ENCODE results near the gene FRYL. TPM values are rescaled to one million over a fixed set of nuclear protein-coding genes. Genes with fewer than 3 reads are reported as not detected.

The FRYL gene
- total and polyA plus RNA-seq, 12 donors: 11.7 to 60.1 (median 36.4) TPM

GRCh38 chr4:48472794-48473193 is 307.3 kb downstream of the FRYL start:
- no peaks in the 10 kb centered on the region for H3K9me3 ChIP-seq
- H3K4me3 ChIP-seq: no peak overlapping the region
- WGBS, 2 donors: 69 to 78% methylated on average over 1 of the region's 1 CpG
- no peak overlapping the region for H3K27ac ChIP-seq
- intact Hi-C loops (cut with DNase I): no loop called here
- H3K36me3 ChIP-seq: no peaks in the 10 kb centered on the region
- H3K27me3 ChIP-seq: no peaks in the 10 kb centered on the region
- ATAC-seq (no peak), DNase-seq (no peak)
- no peak for TF ChIP-seq CTCF (IDR thresholded peaks at IDR 0.05)
- H3K4me1 ChIP-seq: peaks cover 0 to 21% (median 7%) of the 10 kb centered on the region in 9 donors

GRCh38 chr4:48470570-48470969 is 309.5 kb downstream of the FRYL start:
- intact Hi-C loops (cut with DNase I): no loop called here
- Histone ChIP-seq H3K36me3 (no peaks in the 10 kb centered on the region), H3K27me3 (no peaks in the 10 kb centered on the region), H3K9me3 (no peaks in the 10 kb centered on the region), H3K4me1 (peaks cover 0 to under 1% (median 0%) of the 10 kb centered on the region in 9 donors), H3K27ac (no peak overlapping the region), H3K4me3 (no peak overlapping the region)
- DNase-seq (no peak), ATAC-seq (no peak)
- WGBS, 2 donors: 34 to 38% methylated on average over 2 of the region's 2 CpGs
- TF ChIP-seq CTCF (IDR thresholded peaks at IDR 0.05): no peak

- intact Hi-C loops (cut with DNase I): no loop called here
Observed at GRCh38 chr4:48470137-48470536, 309.9 kb downstream of the FRYL start.

GRCh38 chr4:48467891-48468290 is 312.2 kb downstream of the FRYL start:
- intact Hi-C loops (cut with DNase I): no loop called here
- no peak for TF ChIP-seq CTCF (IDR thresholded peaks at IDR 0.05)
- Histone ChIP-seq H3K27ac (no peak overlapping the region), H3K4me1 (no peaks in the 10 kb centered on the region), H3K36me3 (no peaks in the 10 kb centered on the region), H3K9me3 (peaks cover 0 to 8% (median 0%) of the 10 kb centered on the region in 11 donors), H3K4me3 (no peak overlapping the region), H3K27me3 (no peaks in the 10 kb centered on the region)
- ATAC-seq (no peak), DNase-seq (no peak)
- WGBS, 2 donors: 60 to 74% methylated on average over 4 to 5 of the region's 5 CpGs

More at GRCh38 chr4:48470137-48470536, 309.9 kb downstream of the FRYL start:
- Histone ChIP-seq H3K27ac (no peak overlapping the region), H3K36me3 (no peaks in the 10 kb centered on the region), H3K4me1 (no peaks in the 10 kb centered on the region), H3K27me3 (no peaks in the 10 kb centered on the region), H3K4me3 (no peak overlapping the region), H3K9me3 (no peaks in the 10 kb centered on the region)
- TF ChIP-seq CTCF (IDR thresholded peaks at IDR 0.05): no peak
- 79 to 82% methylated on average over 1 of the region's 1 CpG for WGBS, 2 donors
- ATAC-seq: no peak
- no peak for DNase-seq

Measured in heart right ventricle (tissue), 16 donors.